Breast epithelium (tissue), 3 donors: Measurements from ENCODE around the gene NFATC4.

Experiments
- POLR2A ChIP-seq: fragments of 450-650 bp; IDR thresholded peaks from one replicate; pipeline ENCODE4 v1.6.1; 2016; ENCODE audit warnings: antibody characterized with exemption, mild to moderate bottlenecking, moderate library complexity
- POLR2AphosphoS5 ChIP-seq, 3 donors: sonication (generic); formaldehyde crosslinking; IDR thresholded peaks; one replicate each; pipeline ENCODE4 v1.6.1; 2017; ENCODE audit warnings: antibody characterized with exemption in 3 of 3
- TF ChIP-seq, protein P1 (sequence below), 3 donors: fragments of 450-650 bp; IDR thresholded peaks; one replicate each; pipeline ENCODE4 v1.5.1; 2016 to 2017; ENCODE audit warnings: antibody characterized with exemption in 3 of 3, mild to moderate bottlenecking in 3 of 3, moderate library complexity in 3 of 3

DNA sequence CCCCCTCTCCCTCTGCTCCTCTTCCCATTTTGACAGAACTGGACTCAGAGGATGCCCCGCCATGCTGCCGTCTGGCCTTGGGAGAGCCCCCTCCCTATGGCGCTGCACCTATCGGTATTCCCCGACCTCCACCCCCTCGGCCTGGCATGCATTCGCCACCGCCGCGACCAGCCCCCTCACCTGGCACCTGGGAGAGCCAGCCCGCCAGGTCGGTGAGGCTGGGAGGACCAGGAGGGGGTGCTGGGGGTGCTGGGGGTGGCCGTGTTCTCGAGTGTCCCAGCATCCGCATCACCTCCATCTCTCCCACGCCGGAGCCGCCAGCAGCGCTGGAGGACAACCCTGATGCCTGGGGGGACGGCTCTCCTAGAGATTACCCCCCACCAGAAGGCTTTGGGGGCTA, 1.5 kb downstream of the NFATC4 start:
- TF ChIP-seq, protein P1, sequence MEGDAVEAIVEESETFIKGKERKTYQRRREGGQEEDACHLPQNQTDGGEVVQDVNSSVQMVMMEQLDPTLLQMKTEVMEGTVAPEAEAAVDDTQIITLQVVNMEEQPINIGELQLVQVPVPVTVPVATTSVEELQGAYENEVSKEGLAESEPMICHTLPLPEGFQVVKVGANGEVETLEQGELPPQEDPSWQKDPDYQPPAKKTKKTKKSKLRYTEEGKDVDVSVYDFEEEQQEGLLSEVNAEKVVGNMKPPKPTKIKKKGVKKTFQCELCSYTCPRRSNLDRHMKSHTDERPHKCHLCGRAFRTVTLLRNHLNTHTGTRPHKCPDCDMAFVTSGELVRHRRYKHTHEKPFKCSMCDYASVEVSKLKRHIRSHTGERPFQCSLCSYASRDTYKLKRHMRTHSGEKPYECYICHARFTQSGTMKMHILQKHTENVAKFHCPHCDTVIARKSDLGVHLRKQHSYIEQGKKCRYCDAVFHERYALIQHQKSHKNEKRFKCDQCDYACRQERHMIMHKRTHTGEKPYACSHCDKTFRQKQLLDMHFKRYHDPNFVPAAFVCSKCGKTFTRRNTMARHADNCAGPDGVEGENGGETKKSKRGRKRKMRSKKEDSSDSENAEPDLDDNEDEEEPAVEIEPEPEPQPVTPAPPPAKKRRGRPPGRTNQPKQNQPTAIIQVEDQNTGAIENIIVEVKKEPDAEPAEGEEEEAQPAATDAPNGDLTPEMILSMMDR (IDR thresholded peaks at IDR 0.05): no peak
- TF ChIP-seq POLR2AphosphoS5 (IDR thresholded peaks at IDR 0.05) (no peak), POLR2A (no peak)
